K562 (cell line): ENCODE results near the gene KCP. TPM values are rescaled to one million over a fixed set of nuclear protein-coding genes. Genes with fewer than 3 reads are reported as not detected.

Experiments
- ATAC-seq: fragments of 200-7000 bp; cut with Tn5 transposase; 3 replicates; pipeline ENCODE4 v1.9.1; 2020; ENCODE audit warnings: moderate library complexity
- BruUV-seq: library from RNA; stranded (reverse); fragments of 400-500 nt; replicated peaks from 2 replicates; lab custom pipeline; 2021; lab: Mats Ljungman, UMichigan
- CTCF ChIA-PET: fragments of 300-600 bp; formaldehyde crosslinking; extraction: SDS; loops from one replicate; lab custom pipeline; 2021; ENCODE audit warnings: low intra/inter-chr PET ratio; lab: Yijun Ruan, JAX
- POLR2A ChIA-PET: fragments of 300-600, 350-650 bp; sonication (Branson Sonifier 250); formaldehyde crosslinking; extraction: SDS; loops from one replicate; lab custom pipeline; 2021; ENCODE audit warnings: antibody characterized with exemption, inconsistent platforms; lab: Yijun Ruan, JAX
- DNase-seq, 4 experiments: peaks; one replicate each; pipeline versions ENCODE4 v3.0.0 to v3.0.0-alpha.2; 2011 to 2018; ENCODE audit warnings: low spot score in 3 of 4, mixed read lengths in 3 of 4; ENCODE audit errors: extremely low read depth in 1 of 4
- FAIRE-seq: peaks from 2 replicates; lab custom pipeline; 2011; peaks lifted over from hg19 to GRCh38; lab: Jason Lieb, UNC
- H2AFZ ChIP-seq: 2 replicates; pipeline ENCODE4 v1.6.0; 2011; ENCODE audit warnings: low read depth, low read length, control low read depth, inconsistent platforms
- H3K27ac ChIP-seq: fragments of 200-600 bp; 3 replicates; pipeline ENCODE4 v1.8.0; 2011; ENCODE audit warnings: low read depth, mild to moderate bottlenecking, control low read depth, inconsistent platforms, low read length, moderate library complexity, mixed read lengths; ENCODE audit errors: extremely low read depth
- H3K27me3 ChIP-seq, 2 experiments: fragments of 300-600 bp in 1 of 2; 2 replicates in 1 of 2; 3 replicates in 1 of 2; pipeline versions ENCODE4 v1.6.0 to v1.8.0; 2011; ENCODE audit warnings: inconsistent platforms in 2 of 2, low read length in 2 of 2, mild to moderate bottlenecking in 1 of 2, mixed read lengths in 1 of 2, moderate library complexity in 1 of 2; ENCODE audit not compliant: control insufficient read depth in 2 of 2, insufficient read depth in 2 of 2
- H3K36me3 ChIP-seq: fragments of 300-600 bp; 3 replicates; pipeline ENCODE4 v1.8.0; 2011; ENCODE audit warnings: mild to moderate bottlenecking, low read length, inconsistent platforms; ENCODE audit not compliant: control insufficient read depth, insufficient read depth
- H3K4me1 ChIP-seq, 2 experiments: fragments of 200-600 bp in 1 of 2; replicated peaks in 1 of 2; 2 replicates in 1 of 2; 3 replicates in 1 of 2; pipeline versions ENCODE4 v1.5.1 to v1.8.0; 2011; ENCODE audit warnings: inconsistent platforms in 2 of 2, low read length in 2 of 2, mild to moderate bottlenecking in 1 of 2, mixed read lengths in 1 of 2, moderate library complexity in 1 of 2; ENCODE audit not compliant: control insufficient read depth in 2 of 2, insufficient read depth in 2 of 2
- H3K4me2 ChIP-seq: 2 replicates; pipeline ENCODE4 v1.6.1; 2011; ENCODE audit warnings: low read length, control low read depth, inconsistent platforms, mixed read lengths; ENCODE audit not compliant: insufficient read depth
- H3K4me3 ChIP-seq: fragments of 200-600 bp; sonication (generic), shearing (Covaris generic); 2 replicates; pipeline ENCODE4 v1.5.1; 2016; ENCODE audit warnings: control low read depth, inconsistent platforms
- H3K79me2 ChIP-seq: fragments of 200-600 bp; 3 replicates; pipeline ENCODE4 v1.8.0; 2011; ENCODE audit warnings: low read length, inconsistent platforms; ENCODE audit not compliant: control insufficient read depth, insufficient read depth
- H3K9ac ChIP-seq, 2 experiments: 2 replicates each; pipeline versions ENCODE4 v1.6.0 to v1.6.1; 2011; ENCODE audit warnings: low read depth in 2 of 2, low read length in 2 of 2, control low read depth in 1 of 2, inconsistent platforms in 1 of 2, mild to moderate bottlenecking in 1 of 2, mixed read lengths in 1 of 2; ENCODE audit not compliant: insufficient read depth in 1 of 2
- H3K9me1 ChIP-seq: one replicate; pipeline ENCODE4 v1.6.0; 2011; ENCODE audit warnings: inconsistent platforms, mild to moderate bottlenecking, low read length, moderate library complexity; ENCODE audit not compliant: control insufficient read depth, insufficient read depth
- H3K9me3 ChIP-seq: replicated peaks from 2 replicates; pipeline ENCODE4 v1.5.1; 2011; ENCODE audit warnings: low read depth, low read length, inconsistent platforms; ENCODE audit not compliant: control insufficient read depth, insufficient read depth
- H4K20me1 ChIP-seq: replicated peaks from 2 replicates; pipeline ENCODE4 v1.6.1; 2011; ENCODE audit warnings: low read length, inconsistent platforms, mixed read lengths; ENCODE audit not compliant: control insufficient read depth, insufficient read depth
- ARHGAP35 ChIP-seq: fragments of 450-650 bp; IDR thresholded peaks from 2 replicates; pipeline ENCODE4 v1.6.1; 2018; ENCODE audit not compliant: partially characterized antibody
- BRCA1 ChIP-seq, 2 experiments: fragments of 450-650 bp in 1 of 2; sonication (generic) in 1 of 2; formaldehyde crosslinking in 1 of 2; IDR thresholded peaks; 2 replicates each; pipeline versions ENCODE4 v1.5.0 to v1.6.1; 2017 to 2020; ENCODE audit warnings: mild to moderate bottlenecking in 1 of 2, missing genetic modification reagents in 1 of 2
- BRD9 ChIP-seq: fragments of 450-650 bp; IDR thresholded peaks from 2 replicates; pipeline ENCODE4 v1.6.1; 2018; ENCODE audit warnings: low read depth; ENCODE audit not compliant: partially characterized antibody
- THAP12 ChIP-seq: fragments of 250-450 bp; sonication (Bioruptor Pico); IDR thresholded peaks from 2 replicates; pipeline ENCODE4 v1.9.0; 2021; ENCODE audit warnings: mild to moderate bottlenecking, inconsistent platforms
- ZBTB17 ChIP-seq: fragments of 450-650 bp; formaldehyde crosslinking; IDR thresholded peaks from 2 replicates; pipeline ENCODE4 v1.4.0; 2020; ENCODE audit warnings: mild to moderate bottlenecking
- ZNF511 ChIP-seq: sonication (generic); formaldehyde crosslinking; IDR thresholded peaks from 2 replicates; pipeline ENCODE4 v1.8.0; 2022; ENCODE audit warnings: mild to moderate bottlenecking, missing genetic modification reagents
- WGBS: fragments of 100-300 bp; shearing (Covaris generic); methylation state at CpG from one replicate; pipeline ENCODE4 v1.1.6; 2016; ENCODE audit warnings: low coverage, mixed read lengths; ENCODE audit not compliant: insufficient coverage; ENCODE audit errors: missing lambda C conversion rate; 5-methylcytosine and 5-hydroxymethylcytosine counted together
- in situ Hi-C: fragments of 300-500 bp; cut with MboI; formaldehyde crosslinking; loops from 4 replicates; pipeline ENCODE4 v1.15.0; 2018; ENCODE audit warnings: inconsistent platforms, mixed read lengths
- intact Hi-C: fragments of 100-400 bp; cut with micrococcal nuclease; formaldehyde crosslinking; loops from 2 replicates; pipeline ENCODE4 v1.14.2; 2022
- polyA plus RNA-seq, 8 experiments: library from polyadenylated mRNA; depleted of rRNA in 4 of 8; stranded (reverse) in 5 of 8; unstranded in 3 of 8; fragments of >200 nt; fragmentation: Nextera tagmentation in 2 of 8; fragmentation: Illumina TruSeq in 1 of 8; extraction: Ambion mirVana in 2 of 8; extraction: Trizol in 1 of 8; gene quantifications; 2 replicates each; pipeline versions ENCODE4 v1.2.1 to v1.2.3, GENCODE V29; 2011 to 2014; ENCODE audit warnings: inconsistent platforms in 1 of 8, missing spikeins in 1 of 8
- total RNA-seq, 7 experiments: library from RNA; depleted of rRNA in 6 of 7; stranded (reverse); fragments of >200 nt in 6 of 7; fragmentation: Illumina TruSeq in 2 of 7; extraction: Trizol in 2 of 7; gene quantifications; 2 replicates each; pipeline versions ENCODE4 v1.2.1 to v1.2.3, GENCODE V29; 2011 to 2021; ENCODE audit warnings: low replicate concordance in 1 of 7

KCP gene
- total and polyA plus RNA-seq, 9 of the 15 experiments (the other 6 are each of a cell fraction or from before 2014, with no cell fraction given), result 0.06 to 0.17 (median 0.12) TPM; not detected in 3

DNA sequence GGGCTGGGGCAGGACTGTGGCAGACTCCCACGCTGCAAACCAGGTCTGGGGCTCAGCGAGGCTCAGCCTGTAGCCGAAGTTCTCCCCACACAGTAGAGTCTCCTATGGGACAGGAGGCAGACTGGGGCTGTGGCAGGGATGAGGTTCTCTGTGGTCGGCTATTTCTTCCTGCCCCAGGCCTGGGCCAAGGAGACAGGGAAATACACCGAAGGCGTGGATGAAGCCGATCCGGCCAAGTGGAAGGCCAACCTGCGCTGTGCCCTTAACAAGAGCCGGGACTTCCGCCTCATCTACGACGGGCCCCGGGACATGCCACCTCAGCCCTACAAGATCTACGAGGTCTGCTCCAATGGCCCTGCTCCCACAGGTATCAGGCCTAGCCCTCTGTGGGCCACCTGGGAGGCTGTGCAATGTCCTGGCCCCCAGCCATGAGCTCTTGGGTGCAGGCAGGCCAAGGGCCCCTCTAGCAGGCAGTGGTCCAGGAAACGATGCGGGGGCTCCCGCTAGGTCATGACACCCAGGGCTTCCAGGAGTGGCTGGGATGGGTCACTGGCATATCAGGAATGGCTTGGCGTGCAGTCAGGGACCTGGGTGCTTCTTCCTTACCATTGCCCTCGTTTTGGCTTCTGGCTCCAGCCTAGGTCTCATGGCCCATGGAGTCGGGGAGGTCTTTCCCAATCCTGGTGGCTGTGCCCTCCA lies 35.3 kb upstream of the KCP start:
- FAIRE-seq (no peak), ATAC-seq (no peak; the same call in 2 of the 3 replicates), DNase-seq (no peak)
- H2AFZ ChIP-seq, result no peak overlapping the region
- H3K79me2 ChIP-seq, result no peaks in the 10 kb centered on the region
- no peaks in the 10 kb centered on the region for H3K36me3 ChIP-seq
- BruUV-seq, result no TSS peak
- intact Hi-C loops (no loop called here), in situ Hi-C loops (no loop called here)
- no peak overlapping the region for H3K4me2 ChIP-seq
- H3K9me3 ChIP-seq, result no peaks in the 10 kb centered on the region
- peaks cover 5% of the 10 kb centered on the region for H4K20me1 ChIP-seq
- ChIA-PET CTCF (no interaction called here), POLR2A (interaction anchor here (0.7 to 1.3 kb wide), 4 partner anchors 14 to 387 kb away, joined by 3 to 6 read pairs (median 4); no protein-coding TSS in a partner anchor)
- TF ChIP-seq ARHGAP35, result no peak
- TF ChIP-seq BRCA1 (IDR thresholded peaks at IDR 0.05), result no peak
- TF ChIP-seq BRCA1 (CRISPR knock-in tag; IDR thresholded peaks at IDR 0.05), result 0 out of 2 replicates have a peak, but pooled peaks have one; percentile 75
- peak; percentile 77; the same call in 1 of the 2 replicates for TF ChIP-seq ZBTB17 (CRISPR knock-in tag)
- 0 out of 2 replicates have a peak, but pooled peaks have one; percentile 13 for TF ChIP-seq THAP12
- TF ChIP-seq BRD9, result no peak
- TF ChIP-seq ZNF511 (CRISPR knock-in tag), result 0 out of 2 replicates have a peak, but pooled peaks have one; percentile 33
- peak overlapping the region in 1 of 2 experiments; percentile 39; a peak in 1 of 4 replicates for H3K9ac ChIP-seq
- no peaks in the 10 kb centered on the region for H3K9me1 ChIP-seq
- H3K27me3 ChIP-seq, result peaks cover 33 to 43% of the 10 kb centered on the region in 2 experiments; a peak in 4 of 5 replicates
- no peak overlapping the region for H3K4me3 ChIP-seq
- H3K4me1 ChIP-seq, result peaks cover 0 to 21% of the 10 kb centered on the region in 2 experiments; a peak in 2 of 5 replicates
- 12% methylated on average over 21 of the region's 21 CpGs for WGBS
- H3K27ac ChIP-seq, result no peak overlapping the region
